K562 (cell line): Measurements from ENCODE around the gene IL4I1. TPM values are rescaled to one million over a fixed set of nuclear protein-coding genes. Genes with fewer than 3 reads are reported as not detected.

Experiments used
- ATF7 ChIP-seq: fragments of 450-650 bp; IDR thresholded peaks from 2 replicates; pipeline ENCODE4 v1.7.1; 2014; ENCODE audit warnings: mild to moderate bottlenecking, moderate library complexity
- CBX1 ChIP-seq: sonication (generic); IDR thresholded peaks from 2 replicates; pipeline ENCODE4 v1.6.1; 2016; ENCODE audit warnings: antibody characterized with exemption, low read depth, mild to moderate bottlenecking
- CGGBP1 ChIP-seq: fragments of 250-450 bp; sonication (Bioruptor Pico); IDR thresholded peaks from 2 replicates; pipeline ENCODE4 v1.9.0; 2021; ENCODE audit warnings: mild to moderate bottlenecking
- CREB1 ChIP-seq, 2 experiments: sonication (generic) in 1 of 2; formaldehyde crosslinking in 1 of 2; IDR thresholded peaks; 2 replicates each; pipeline versions ENCODE4 v1.6.1 to v1.8.0; 2012 to 2022; ENCODE audit warnings: inconsistent platforms in 1 of 2, mild to moderate bottlenecking in 1 of 2, missing genetic modification reagents in 1 of 2, moderate library complexity in 1 of 2
- GABPB1 ChIP-seq: sonication (generic); formaldehyde crosslinking; IDR thresholded peaks from 2 replicates; pipeline ENCODE4 v1.8.0; 2022; ENCODE audit warnings: mild to moderate bottlenecking, missing genetic modification reagents
- GTF3C2 ChIP-seq: IDR thresholded peaks from 3 replicates; pipeline ENCODE4 v1.6.1; 2011; ENCODE audit warnings: borderline replicate concordance, mild to moderate bottlenecking, moderate library complexity; ENCODE audit not compliant: insufficient read length; ENCODE audit errors: extremely low read depth
- KLF13 ChIP-seq: fragments of 450-650 bp; IDR thresholded peaks from 2 replicates; pipeline ENCODE4 v1.6.1; 2016; ENCODE audit warnings: missing genetic modification characterization, low read depth, mild to moderate bottlenecking, missing compliant biosample characterization, moderate library complexity, borderline replicate concordance
- POLR2AphosphoS2 ChIP-seq: IDR thresholded peaks from 2 replicates; pipeline ENCODE4 v1.6.1; 2012; ENCODE audit warnings: low read length, improper control_type of control experiment
- RNF219 ChIP-seq: fragments of 250-450 bp; sonication (Bioruptor Pico); IDR thresholded peaks from 2 replicates; pipeline ENCODE4 v1.5.0; 2022; ENCODE audit warnings: mild to moderate bottlenecking
- TCF15 ChIP-seq: fragments of 250-450 bp; sonication (Bioruptor Pico); IDR thresholded peaks from 2 replicates; pipeline ENCODE4 v1.8.0; 2022; ENCODE audit warnings: moderate library complexity, mild to moderate bottlenecking, inconsistent platforms
- TCFL5 ChIP-seq: fragments of 250-450 bp; sonication (Bioruptor Pico); conservative IDR thresholded peaks from 2 replicates; pipeline ENCODE4 v1.6.1; 2021; ENCODE audit warnings: mild to moderate bottlenecking, moderate library complexity, matching md5 sums
- THRA ChIP-seq: fragments of 450-650 bp; IDR thresholded peaks from 2 replicates; pipeline ENCODE4 v1.6.1; 2017; ENCODE audit warnings: mild to moderate bottlenecking, moderate library complexity
- ZBTB43 ChIP-seq: sonication (generic); formaldehyde crosslinking; IDR thresholded peaks from 2 replicates; pipeline ENCODE4 v1.8.0; 2023; ENCODE audit warnings: mild to moderate bottlenecking, missing genetic modification reagents
- ZNF3 ChIP-seq: fragments of 250-450 bp; sonication (Bioruptor Pico); IDR thresholded peaks from 2 replicates; pipeline ENCODE4 v1.5.0; 2021; ENCODE audit warnings: mild to moderate bottlenecking, moderate library complexity
- ZNF696 ChIP-seq: fragments of 250-450 bp; sonication (Bioruptor Pico); conservative IDR thresholded peaks from 2 replicates; pipeline ENCODE4 v1.4.0; 2020; ENCODE audit warnings: mild to moderate bottlenecking, moderate library complexity
- polyA plus RNA-seq, 8 experiments: library from polyadenylated mRNA; depleted of rRNA in 4 of 8; stranded (reverse) in 5 of 8; unstranded in 3 of 8; fragments of >200 nt; fragmentation: Nextera tagmentation in 2 of 8; fragmentation: Illumina TruSeq in 1 of 8; extraction: Ambion mirVana in 2 of 8; extraction: Trizol in 1 of 8; gene quantifications; 2 replicates each; pipeline versions ENCODE4 v1.2.1 to v1.2.3, GENCODE V29; 2011 to 2014; ENCODE audit warnings: inconsistent platforms in 1 of 8, missing spikeins in 1 of 8
- total RNA-seq, 7 experiments: library from RNA; depleted of rRNA in 6 of 7; stranded (reverse); fragments of >200 nt in 6 of 7; fragmentation: Illumina TruSeq in 2 of 7; extraction: Trizol in 2 of 7; gene quantifications; 2 replicates each; pipeline versions ENCODE4 v1.2.1 to v1.2.3, GENCODE V29; 2011 to 2021; ENCODE audit warnings: low replicate concordance in 1 of 7

Gene IL4I1
- total and polyA plus RNA-seq, 9 of the 15 experiments (the other 6 are each of a cell fraction or from before 2014, with no cell fraction given) = 0.06 to 0.95 (median 0.43) TPM; not detected in 2

GRCh38 chr19:49877020-49877878, 19.4 kb downstream of the IL4I1 start, which contains the start of the genes AKT1S1 and TBC1D17 (continued):
- no peak for TF ChIP-seq GTF3C2
- peak; percentile 91 for TF ChIP-seq CREB1 (IDR thresholded peaks at IDR 0.05)
- TF ChIP-seq CREB1 (CRISPR knock-in tag; IDR thresholded peaks at IDR 0.05) = peak; percentile 95
- TF ChIP-seq THRA = no peak
- TF ChIP-seq ZBTB43 = peak; percentile 74; the same call in 1 of the 2 replicates
- TF ChIP-seq GABPB1 (CRISPR knock-in tag) = peak; percentile 97
- peak; percentile 46; the same call in 1 of the 2 replicates for TF ChIP-seq POLR2AphosphoS2
- TF ChIP-seq TCF15 (CRISPR knock-in tag) = no peak
- no peak for TF ChIP-seq CBX1
- TF ChIP-seq CGGBP1 = 0 out of 2 replicates have a peak, but pooled peaks have one; percentile 63
- TF ChIP-seq ATF7 = peak; percentile 100
- no peak for TF ChIP-seq TCFL5 (CRISPR knock-in tag)
- TF ChIP-seq ZNF3 (CRISPR knock-in tag) = no peak
- TF ChIP-seq RNF219 (CRISPR knock-in tag) = no peak
- peak; percentile 99 for TF ChIP-seq KLF13 (tag)
- TF ChIP-seq ZNF696 = no peak
